NCI-H2171 (cell line): ENCODE data around the gene ERCC6.
A peak's percentile ranks its signal among the peaks of the same experiment; 100 is the strongest.

ENCODE experiments used
- DNase-seq: peaks from one replicate; lab custom pipeline; 2025; lab: John Stamatoyannopoulos, UW

The ERCC6 gene

DNA sequence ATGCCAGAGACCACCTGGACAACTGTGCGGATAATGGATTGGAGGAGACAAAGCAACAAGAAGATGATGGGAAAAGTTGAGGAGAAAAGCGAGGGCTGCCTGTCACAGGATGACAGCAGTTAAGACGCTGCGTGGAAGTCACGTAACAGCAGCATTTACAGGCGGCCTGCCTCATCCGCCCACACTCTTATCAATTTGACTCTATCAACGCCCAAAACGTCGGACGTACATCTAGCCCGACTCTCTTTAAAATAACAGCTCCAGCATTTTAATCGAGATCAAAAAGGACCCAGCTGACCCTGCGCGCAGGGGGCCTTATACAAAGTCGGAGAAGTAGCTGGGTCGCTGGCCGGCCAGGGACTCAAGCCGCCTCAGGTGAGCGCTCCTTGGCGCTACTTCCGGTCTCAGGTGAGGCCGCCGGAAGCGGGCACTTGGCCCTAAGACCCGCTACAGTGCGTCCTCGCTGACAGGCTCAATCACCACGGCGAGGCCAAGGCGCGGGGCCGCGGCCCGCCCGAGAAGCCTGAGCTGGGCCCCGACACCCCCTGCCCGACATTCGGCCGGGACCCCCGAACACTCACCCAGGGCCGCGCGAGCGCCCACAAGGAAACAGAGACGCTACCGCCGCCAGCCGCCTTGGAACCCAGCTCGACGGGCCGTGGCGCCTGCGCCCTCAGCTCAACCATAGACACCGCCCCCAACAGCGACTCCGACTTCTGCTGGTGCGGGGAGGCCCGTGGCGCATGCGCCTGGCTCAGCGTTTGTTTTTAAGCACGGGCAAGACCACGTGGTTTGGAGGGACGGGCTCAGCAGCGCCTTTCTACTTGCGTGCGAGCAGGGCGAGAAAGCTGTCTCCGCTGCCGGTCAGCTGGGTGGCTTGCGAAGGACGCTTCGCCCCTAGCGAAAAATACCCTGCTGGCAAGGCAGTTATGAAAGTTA lies at the start of gene ERCC6:
TSS of gene ERCC6 (minus strand) at position 741 of the 939 bp plus-strand sequence.
- DNase-seq, result peak; percentile 79

DNA sequence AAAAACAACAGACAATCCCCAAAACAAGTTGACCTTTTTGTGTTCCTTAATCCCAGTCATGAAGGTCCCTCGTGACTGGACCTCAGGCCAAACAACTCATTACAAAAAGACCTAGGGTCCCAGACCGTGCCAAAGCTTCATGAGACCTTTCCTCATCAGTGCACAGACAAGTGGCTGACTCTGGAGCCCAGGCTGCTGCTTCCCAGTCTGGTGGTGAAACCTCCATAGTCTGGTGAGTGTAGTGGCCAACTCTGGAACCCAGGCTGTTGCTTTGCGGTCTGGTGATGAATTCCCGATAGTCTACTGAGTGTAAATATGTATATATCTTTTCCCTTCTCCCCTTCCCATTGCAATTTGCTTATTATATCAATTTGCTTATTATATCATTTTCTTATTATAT lies 49.1 kb upstream of the ERCC6 start:
- DNase-seq, result no peak

DNA sequence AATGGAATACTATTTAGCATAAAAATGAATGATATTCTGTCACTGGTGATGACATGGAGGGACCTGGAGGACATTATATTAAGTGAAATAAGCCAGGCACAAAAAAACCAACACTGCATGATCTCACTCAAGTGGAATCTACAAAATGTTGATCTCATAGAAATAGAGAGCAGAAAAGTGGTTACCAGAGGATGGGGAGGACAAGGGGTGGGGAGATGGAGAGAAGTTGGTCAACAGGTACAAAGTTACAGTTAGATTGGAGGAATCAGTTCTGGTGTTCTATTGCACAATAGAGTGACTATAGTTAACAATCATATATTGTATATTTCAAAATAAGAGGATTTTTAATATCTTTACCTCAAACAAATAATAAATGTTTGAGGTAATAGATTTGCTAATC lies 46.5 kb upstream of the ERCC6 start:
- DNase-seq, result no peak

DNA sequence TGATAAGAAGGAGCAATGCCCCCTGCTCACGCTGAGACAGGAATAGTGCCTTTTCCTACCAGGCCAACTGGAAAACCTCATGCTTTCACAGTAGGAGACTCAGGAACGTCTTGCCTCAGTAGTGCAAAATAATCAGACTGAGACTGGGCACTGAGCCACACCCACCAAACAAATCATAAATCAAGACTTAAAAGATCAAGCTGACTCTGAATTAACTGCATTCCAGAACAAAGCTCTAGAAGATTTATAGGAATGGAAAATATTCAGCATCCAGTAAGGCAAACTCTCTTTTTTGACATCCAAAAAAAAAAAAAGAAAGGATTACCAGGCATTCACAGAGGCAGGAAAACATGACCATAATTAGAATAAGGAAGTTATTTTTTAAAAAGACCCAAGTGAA lies 40.7 kb upstream of the ERCC6 start:
- DNase-seq, result no peak

DNA sequence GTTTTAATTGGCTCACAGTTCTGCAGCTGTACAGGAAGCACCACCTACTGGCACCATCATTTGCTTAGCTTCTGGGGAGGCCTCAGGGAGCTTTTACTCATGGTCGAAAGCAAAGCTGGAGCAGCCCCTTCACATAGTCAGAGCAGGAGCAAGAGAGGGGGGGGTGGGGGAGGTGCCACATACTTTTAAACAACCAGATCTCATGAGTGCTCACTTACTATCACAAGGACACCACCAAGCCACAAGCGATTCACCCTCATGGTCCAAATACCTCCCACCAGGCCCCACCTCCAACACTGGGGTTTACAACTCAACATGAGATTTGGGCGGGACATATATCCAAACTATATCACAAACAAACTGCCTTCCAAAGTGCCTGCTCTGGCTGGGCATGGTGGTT lies 39.5 kb upstream of the ERCC6 start:
- DNase-seq, result no peak

DNA sequence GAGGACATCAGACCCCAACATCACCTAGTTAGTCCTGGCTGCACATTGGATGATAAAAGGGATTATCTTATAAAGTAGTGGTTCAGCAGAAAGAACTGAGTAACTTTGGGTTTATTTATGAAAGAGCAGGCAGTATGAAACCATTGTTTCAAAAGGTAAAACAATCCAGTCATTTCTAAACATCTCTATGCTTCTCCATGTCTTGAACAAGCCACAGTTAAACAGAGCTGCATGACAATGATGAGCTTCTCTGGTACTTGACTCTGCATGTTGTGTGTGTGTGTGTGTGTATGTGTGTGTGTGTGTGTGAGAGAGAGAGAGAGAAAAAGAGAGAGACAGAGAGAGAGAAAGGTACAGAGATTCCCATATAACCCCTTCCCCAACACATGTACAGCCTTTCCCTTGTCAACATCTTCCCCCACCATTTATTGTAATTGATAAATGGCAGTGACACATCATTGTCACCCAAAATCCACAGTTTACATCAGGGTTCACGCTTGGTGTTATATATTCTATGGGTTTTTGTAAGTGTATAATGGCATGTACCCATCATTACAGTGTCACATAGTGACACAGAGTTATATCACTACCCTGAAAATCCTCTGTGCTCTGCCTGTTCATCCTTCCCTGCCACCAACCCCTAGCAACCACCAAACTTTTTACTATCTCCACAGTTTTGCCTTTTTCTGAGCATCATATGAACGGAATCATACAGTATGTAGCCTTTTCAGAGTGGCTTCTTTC lies 38.4 kb upstream of the ERCC6 start:
- DNase-seq, result no peak

DNA sequence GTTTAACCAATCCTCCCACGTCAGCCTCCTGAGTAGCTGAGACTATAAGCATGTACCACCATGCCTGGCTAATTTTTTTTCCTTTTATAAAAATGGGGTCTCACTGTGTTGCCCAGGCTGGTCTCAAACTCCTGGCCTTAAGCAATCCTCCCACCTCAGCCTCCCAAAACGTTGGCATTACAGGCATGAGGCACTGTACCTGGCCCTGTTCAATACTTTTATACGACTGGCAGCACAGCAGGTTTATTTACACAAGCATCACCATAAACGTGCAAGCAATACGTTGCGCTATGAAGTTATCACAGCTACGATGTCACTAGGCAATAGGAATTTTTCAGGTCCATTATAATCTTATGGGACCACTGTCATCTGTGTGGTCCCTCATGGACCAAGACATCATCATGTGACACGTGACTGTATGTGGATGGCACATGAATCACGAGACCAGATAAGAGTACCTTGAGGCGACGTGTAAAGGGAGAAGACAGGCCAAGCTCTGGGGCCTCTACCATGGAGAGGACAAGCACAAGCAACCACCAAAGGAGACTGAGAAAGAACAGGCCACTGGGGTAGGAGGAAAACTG lies 36.7 kb upstream of the ERCC6 start:
- no peak for DNase-seq

DNA sequence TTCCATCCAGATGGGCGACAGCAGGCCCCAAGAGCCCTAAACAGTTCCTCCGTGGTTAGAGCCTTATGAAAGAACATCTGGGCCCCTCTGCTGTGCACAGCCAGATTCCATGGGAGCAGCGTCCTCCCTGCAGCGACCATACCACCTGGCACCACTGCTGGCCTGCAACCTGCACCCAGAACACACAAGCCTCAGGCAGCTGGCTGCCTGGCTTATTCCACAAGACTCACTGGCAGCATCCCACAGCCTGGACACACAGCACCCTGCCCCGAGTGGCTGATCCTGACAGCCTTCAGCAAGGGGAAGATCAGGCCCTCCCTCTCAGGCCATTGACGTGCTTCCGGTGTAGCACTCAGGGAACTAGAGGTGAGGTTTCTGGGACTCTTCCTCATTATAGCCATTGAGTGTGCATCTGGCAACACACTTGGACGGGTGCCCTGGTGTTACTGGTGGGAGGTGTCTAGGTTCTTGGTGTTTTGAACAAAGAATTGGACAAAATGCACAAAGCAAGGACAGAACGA lies 33.7 kb upstream of the ERCC6 start:
- no peak for DNase-seq

DNA sequence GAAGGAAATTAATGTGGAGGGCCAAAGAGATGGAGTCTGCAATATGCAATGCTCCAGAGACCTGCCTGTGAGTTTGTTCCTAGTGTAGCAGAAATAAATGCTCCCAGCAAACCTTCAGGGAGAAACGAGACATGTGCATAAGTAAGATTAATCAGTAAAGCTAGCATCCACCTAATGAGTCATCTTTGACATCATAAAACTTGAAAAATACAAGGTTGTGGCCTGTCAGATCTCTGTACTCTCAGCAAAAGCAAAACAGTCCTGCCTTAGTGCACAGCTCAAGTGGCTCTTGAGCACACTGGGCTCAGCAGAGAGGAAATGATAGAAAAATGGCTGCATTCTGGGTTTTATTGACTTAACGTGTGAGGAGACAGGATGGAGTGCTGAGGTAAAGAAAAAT lies 32.5 kb upstream of the ERCC6 start:
- no peak for DNase-seq

DNA sequence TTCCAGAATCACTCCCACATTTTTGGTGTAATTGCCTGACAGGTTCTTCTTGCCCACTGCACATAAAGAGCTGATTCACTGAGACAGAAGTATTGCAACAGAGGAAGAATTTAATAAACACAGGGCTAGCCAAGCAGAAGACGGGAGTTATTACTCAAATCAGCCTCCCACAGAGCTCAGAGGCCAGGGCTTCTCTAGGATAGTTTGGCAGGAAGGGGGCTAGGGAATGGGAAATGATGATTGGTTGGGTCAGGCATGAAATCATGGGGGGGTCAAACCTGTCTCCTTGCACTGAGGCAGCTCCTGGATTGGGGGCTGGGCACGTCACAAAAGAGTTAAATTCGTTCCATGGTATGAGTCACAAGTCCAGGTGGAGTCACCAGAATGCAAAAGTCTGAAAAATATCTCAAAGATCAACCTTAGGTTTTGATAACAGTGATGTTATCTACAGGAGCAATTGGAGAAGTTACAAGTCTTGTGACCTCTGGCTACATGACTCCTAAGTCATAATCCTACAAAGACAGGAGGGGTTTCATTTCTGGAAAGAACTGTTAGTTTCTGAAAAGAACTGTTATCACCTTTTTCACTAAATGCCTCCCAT lies 30.2 kb upstream of the ERCC6 start:
- DNase-seq, result no peak

DNA sequence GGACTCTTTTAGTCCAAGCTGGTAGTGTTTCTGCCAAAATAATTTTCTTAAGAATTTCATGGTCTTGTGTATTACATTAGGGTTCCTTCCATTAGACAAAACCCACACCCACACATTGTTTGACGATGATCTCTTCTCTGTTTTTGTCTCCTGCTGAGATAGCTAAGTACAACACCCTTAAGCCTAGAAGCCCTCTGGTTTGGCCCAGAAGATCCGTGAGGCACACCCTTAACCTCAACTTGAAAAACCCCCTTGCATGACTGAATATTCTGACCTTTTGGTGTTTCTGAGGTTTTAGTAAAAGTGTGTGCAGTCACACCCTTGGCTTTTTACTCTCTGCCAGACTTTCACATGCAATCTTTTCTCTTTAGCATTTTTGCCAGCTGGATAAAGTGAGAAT lies 29.3 kb upstream of the ERCC6 start:
- DNase-seq, result no peak

DNA sequence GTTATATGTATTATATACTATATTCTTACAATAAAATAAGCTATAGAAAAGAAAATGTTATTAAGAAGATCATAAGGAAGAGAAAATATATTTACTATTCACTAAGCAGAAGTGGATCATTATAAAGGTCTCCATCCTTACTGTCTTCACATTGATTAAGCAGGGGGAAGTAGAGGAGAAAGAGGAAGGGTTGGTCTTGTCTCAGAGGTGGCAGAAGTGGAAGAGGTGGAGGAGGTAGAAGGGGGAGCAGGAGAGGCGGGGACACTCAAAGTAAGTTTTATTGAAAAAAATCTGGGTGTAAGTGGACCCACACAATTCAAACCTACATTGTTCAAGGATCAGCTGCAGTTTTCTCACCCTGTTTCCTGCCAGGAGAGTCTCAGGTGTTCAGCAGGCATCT lies 28.9 kb upstream of the ERCC6 start:
- DNase-seq, result no peak

DNA sequence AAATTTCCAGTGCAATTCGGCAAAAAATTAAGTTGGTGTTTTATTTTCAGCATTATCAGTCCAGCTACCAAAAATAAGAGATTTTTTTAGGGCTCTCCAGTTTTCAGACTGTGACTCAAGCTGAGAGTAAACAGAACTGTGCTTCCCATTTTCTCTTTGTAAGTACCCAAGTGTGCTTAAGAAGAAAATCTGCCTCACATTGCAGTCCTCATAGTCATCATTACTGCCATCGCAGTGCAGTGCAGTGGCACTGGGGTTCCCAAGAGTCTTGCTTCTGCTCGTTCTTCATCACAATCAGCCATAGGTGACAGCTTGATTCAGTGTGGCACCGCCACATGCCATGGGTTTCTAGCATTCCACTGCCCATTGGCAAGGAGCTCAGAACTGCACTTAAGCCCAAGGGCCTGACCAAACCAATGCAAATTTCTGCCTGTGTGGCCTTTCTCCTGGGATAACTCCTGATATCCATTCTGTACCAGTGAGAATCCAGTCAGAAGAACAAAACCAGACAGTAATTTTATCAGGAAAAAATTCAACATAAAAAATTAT lies 25.6 kb upstream of the ERCC6 start:
- DNase-seq, result no peak

DNA sequence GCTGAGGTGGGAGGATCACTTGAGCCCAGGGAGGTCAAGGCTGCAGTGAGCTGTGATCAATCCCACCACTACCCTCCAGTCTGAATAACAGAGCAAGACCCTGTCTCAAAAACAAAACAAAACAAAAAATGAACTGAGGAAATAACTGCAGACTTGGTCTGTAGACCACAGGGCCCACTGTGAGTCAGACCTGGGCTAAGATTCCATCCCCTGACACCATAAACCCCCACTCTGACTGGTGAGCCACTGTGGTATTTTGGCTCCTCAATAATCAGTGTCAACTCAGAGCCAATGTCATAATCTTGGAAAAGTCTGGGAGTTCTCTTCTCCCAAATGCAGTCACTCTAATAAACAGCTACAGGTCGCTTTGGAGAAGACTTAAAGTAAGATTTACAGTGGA lies 24.0 kb upstream of the ERCC6 start:
- DNase-seq, result no peak

DNA sequence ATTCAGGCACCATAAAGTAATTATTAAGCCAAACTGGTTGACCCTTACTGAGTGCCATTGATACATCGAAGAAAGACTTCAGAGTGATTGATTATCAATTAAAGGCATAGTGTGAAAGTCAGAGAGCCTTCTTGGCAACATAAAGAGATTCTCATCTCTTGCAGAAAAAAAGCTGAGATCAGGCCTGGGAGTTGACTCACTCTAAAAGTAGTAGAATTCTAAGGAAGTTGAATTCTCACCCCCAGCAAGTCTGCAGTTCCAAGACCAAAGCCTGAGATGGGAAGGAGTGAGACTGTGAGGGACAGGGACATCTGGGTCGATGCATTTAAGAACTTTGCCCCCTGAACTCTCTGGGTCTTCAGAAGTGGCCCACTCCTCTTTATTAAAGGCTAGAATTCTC lies 21.6 kb upstream of the ERCC6 start:
- no peak for DNase-seq

DNA sequence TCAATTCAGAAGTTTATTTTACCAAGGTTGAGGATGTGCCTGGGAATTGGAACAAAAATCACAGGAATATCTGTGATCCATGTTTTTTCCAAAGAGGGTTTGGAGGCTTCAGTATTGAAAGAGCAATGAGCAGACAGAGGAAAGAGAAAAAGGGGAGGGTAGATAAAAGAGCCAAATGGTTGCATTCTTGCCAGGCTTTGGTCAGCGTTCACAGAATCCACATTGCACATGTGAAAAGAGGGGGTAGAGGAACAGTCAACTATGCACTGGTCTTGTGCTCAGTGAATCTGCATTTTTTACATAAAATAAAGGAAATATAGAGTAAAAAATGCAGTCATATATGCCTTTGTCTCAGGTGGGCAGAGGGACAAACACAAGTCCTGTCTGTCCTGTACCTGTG lies 20.6 kb upstream of the ERCC6 start:
- DNase-seq, result no peak

DNA sequence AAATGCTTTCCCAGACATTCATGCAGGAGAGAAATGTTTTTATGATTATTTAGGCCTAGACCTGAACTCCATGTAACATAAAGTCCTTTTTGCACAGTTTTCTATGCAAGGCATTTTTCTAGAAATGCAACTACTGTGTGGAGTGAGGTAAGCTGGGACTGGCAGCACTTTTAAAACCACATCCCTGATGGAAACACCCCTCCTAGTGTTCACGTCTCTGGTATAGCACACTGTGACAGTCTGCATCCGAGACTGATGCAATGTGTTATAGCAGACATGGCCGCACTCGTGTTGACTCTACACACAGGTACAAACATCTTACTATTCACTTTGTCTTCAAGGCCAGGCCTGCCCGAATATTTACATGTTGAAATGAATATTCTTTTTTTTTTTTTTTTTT lies 19.3 kb upstream of the ERCC6 start:
- DNase-seq, result no peak

DNA sequence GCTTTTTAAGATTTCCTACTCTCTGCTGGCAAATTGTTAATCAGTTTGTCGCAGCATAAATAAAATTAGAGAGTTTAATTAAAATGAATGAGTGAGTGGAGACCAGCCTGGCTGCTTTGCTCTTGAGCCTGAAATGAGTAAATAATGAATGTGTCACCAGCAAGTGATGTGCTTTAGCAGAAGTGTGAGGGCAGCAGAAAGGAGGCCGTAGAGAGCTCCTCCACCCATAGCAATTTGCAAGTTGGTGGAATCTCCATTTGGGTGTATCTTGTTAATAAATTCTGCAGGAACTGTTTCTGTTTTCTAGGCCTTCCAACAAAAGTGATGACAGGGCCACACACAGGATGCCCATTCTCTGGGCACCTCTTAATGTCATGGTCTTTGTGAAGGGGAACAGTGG lies 18.8 kb upstream of the ERCC6 start:
- no peak for DNase-seq

DNA sequence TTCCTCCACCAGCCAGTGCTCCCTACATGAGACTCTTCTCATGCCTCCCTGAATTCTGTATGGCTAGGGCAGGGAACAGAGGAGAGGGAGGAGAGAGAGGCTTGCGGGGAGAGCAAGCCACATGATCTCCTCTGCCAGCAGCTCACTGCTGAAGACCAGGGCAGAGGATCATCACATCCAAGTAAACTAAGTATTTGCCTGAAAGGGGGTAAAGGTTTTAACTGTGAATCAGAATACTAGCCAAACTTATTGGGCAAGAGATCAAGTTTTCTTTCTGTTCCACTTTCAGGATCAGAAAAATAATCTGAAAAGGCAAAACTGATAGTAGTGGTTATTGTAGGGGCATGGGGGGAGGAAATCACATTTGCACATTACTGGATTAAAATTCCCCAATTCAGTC lies 17.8 kb upstream of the ERCC6 start:
- DNase-seq, result no peak

DNA sequence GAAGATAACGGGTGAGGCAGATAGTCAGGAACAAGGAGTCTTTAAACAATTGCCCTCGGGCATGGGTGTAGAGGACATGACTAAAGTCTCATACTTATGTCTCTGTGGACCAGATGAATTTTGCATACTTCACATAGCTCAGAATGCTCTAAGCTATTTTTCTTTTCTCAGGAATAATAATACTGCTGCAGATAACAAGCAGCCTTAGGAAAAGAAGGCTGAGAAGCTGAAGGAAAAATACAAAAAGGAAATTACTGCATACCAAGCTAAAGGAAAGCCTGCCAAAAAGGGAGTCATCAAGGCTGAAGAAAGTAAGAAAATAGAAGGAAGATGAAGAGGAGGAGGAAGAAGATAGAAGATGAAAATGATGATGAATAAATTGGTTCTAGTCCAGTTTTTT lies 13.4 kb upstream of the ERCC6 start:
- DNase-seq, result no peak

DNA sequence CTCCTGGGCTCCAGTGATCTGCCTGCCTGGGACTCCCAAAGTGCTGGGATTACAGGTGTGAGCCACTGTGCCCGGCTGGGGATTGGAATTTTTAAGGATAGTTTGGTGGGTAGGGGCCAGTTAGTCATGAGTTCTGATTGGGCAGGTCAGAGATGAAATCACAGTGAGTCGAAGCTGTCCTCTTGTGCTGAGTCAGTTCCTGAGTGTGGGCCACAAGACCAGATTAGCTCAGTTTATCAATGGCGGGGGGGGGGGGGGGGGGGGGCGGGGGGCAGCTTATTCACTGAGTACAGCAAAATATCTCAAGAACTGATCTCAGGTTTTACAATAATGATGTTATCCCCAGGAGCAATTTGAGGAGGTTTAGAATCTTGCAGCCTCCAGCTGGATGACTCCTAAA lies 11.6 kb upstream of the ERCC6 start:
- DNase-seq, result no peak
